ENCODE results near the gene DSPP. TPM values are rescaled to one million over a fixed set of nuclear protein-coding genes. Genes with fewer than 3 reads are reported as not detected.

DSPP gene
- total RNA-seq: not detected
- long read RNA-seq, donor 1: 0 reads
- long read RNA-seq, donor 2: 0 reads

DNA sequence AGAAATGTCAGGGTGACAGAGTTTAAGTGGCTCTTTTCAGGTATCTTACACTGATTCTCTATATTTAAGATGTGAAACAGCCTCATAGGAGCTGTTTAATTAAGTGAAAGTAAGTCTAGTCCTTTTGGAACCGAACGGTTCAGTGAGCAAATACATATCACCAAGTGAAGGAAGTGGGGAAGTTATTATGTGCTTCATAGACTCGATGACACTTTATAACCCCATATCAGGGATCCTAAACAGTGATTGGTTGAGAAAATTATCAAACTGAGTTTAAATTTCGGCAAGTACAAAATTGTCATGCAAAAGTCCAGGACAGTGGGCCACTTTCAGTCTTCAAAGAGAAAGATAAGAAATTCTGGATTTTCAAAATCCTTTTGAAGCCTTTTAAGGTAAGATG, at the start of gene DSPP:
Gene DSPP (plus strand): TSS at position 301 of the 400 bp plus-strand sequence. CDS start 2,380 bp downstream, outside the sequence.
- Histone ChIP-seq H3K4me1 (ENCODE audit: low read depth) (no peaks in the 10 kb centered on the region), H3K4me3 (no peak within 1 kb of the TSS), H3K9me3 (no peaks in the 10 kb centered on the region), H3K36me3 (ENCODE audit: low read depth) (no peaks in the 10 kb centered on the region)
- no peak for DNase-seq
- TF ChIP-seq, protein P1, sequence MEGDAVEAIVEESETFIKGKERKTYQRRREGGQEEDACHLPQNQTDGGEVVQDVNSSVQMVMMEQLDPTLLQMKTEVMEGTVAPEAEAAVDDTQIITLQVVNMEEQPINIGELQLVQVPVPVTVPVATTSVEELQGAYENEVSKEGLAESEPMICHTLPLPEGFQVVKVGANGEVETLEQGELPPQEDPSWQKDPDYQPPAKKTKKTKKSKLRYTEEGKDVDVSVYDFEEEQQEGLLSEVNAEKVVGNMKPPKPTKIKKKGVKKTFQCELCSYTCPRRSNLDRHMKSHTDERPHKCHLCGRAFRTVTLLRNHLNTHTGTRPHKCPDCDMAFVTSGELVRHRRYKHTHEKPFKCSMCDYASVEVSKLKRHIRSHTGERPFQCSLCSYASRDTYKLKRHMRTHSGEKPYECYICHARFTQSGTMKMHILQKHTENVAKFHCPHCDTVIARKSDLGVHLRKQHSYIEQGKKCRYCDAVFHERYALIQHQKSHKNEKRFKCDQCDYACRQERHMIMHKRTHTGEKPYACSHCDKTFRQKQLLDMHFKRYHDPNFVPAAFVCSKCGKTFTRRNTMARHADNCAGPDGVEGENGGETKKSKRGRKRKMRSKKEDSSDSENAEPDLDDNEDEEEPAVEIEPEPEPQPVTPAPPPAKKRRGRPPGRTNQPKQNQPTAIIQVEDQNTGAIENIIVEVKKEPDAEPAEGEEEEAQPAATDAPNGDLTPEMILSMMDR (IDR thresholded peaks at IDR 0.05): no peak
- ATAC-seq: no peak
- intact Hi-C loops (cut with DNase I, micrococcal nuclease): no loop called here

DNA sequence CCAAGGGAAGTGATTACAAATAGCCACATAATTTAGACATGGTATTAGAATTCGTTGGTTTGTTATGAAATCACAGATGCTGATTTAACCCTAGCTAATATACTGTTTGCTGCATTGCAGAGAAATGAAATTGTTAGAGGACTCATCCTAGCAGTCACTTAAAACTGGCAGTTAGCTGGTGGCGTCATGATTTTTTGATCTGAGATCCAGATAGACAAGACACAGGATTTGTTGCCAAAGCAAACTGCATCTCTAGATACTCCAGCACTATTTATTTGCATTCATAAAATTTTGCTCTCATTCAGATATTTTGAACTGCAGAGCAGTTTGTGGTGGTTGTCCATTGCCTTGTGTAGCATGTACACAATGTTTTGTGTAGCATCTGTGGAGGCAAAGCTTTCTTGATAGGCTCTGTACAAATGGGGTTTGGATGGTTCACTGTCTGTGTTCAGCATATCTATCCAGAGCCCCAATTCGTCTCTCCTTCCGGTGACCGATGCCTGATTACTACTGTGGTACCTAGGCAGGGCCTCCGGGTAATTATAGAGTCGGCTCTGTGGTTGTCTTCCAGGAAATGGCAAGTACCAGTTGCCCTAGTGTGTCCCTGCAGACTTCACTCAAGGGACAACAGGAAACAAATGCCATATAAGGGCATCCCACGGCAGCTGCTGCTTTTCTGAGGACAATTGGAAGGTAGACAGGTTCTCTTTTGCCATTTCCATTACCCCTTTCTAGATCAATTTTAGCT, 49.1 kb upstream of the DSPP start:
- H3K9me3 ChIP-seq: no peaks in the 10 kb centered on the region
- H3K4me1 ChIP-seq (ENCODE audit: low read depth): no peaks in the 10 kb centered on the region
- H3K4me3 ChIP-seq: no peak overlapping the region
- ATAC-seq (peak; percentile 56), DNase-seq (peak in 1 of 3 donors; percentile 16)
- no peaks in the 10 kb centered on the region for H3K36me3 ChIP-seq (ENCODE audit: low read depth)
- intact Hi-C loops (cut with DNase I, micrococcal nuclease): no loop called here
- TF ChIP-seq, protein P1 (IDR thresholded peaks at IDR 0.05): no peak

DNA sequence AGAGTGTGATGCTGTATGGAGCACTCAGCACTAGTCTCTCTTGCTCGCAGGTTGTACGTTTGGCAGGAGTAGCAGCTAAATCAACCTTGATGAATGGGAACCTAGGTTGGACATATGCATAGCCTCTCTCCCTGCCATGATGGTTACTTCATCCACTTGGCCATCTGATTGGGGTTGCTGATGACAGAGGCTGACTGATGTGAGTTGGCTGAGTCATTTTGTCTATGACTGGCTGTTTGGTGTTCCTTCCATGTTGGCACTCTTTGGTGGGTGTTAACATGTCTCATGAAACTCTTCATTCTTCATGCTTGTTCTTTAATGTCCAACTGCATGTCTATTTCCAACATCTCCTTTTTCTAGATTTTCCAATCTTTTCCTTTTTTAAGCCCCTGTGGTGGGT, 47.5 kb upstream of the DSPP start:
- H3K9me3 ChIP-seq: no peaks in the 10 kb centered on the region
- no peaks in the 10 kb centered on the region for H3K36me3 ChIP-seq (ENCODE audit: low read depth)
- no peak overlapping the region for H3K4me3 ChIP-seq
- no peaks in the 10 kb centered on the region for H3K4me1 ChIP-seq (ENCODE audit: low read depth)
- intact Hi-C loops (cut with DNase I, micrococcal nuclease): no loop called here
- ATAC-seq (no peak), DNase-seq (no peak)
- TF ChIP-seq, protein P1 (IDR thresholded peaks at IDR 0.05): no peak

DNA sequence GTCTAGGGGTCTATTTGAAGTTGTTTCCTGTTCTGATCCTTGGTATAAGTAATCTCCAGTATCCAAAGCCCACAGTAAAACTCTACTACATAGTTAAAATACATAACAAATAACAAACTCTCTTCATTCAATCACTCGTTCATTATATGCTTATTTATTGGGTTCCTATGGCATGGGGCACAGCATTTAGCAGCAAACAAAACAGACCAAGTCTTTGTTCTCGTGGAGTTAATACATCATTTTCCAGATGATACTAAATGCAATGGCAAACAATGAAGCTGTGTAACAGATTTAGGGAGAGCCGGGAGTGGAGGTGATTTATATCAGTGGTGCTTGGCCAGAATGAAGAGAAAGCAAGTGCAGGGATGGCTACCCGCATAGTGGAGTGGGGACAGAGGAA, 42.6 kb upstream of the DSPP start:
- ATAC-seq: no peak
- Histone ChIP-seq H3K4me1 (ENCODE audit: low read depth) (no peaks in the 10 kb centered on the region), H3K9me3 (no peaks in the 10 kb centered on the region), H3K36me3 (ENCODE audit: low read depth) (no peaks in the 10 kb centered on the region), H3K4me3 (no peak overlapping the region)
- intact Hi-C loops (cut with DNase I, micrococcal nuclease): no loop called here
- TF ChIP-seq, protein P1 (IDR thresholded peaks at IDR 0.05): no peak
- DNase-seq: no peak

DNA sequence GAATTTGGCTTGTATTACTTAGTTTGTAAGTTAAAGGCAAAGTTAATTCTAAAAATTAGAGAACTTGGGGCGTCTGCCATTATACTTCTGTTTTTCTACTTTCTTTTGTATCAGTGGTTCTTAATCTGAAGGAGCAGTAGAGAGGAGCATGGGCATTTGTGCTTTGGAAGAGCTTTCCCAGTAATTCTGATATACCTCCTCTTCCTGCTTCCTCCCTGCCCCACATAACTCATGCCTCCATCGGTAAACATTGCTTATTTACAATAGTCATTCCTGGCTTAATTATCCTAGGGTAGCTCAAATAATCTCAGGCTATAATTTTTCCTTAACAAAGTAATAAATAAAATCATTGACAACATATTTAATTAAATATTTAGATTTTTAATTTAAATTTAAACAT, 42.1 kb upstream of the DSPP start:
- TF ChIP-seq, protein P1 (IDR thresholded peaks at IDR 0.05): no peak
- intact Hi-C loops (cut with DNase I, micrococcal nuclease): no loop called here
- Histone ChIP-seq H3K36me3 (ENCODE audit: low read depth) (no peaks in the 10 kb centered on the region), H3K4me3 (no peak overlapping the region), H3K4me1 (ENCODE audit: low read depth) (no peaks in the 10 kb centered on the region), H3K9me3 (no peaks in the 10 kb centered on the region)
- no peak for ATAC-seq
- no peak for DNase-seq
